Astrocyte (in vitro differentiated cells and primary cell): ENCODE results near the gene LLCFC1. TPM values are rescaled to one million over a fixed set of nuclear protein-coding genes. Genes with fewer than 3 reads are reported as not detected.

Experiments
- DNase-seq: peaks from one replicate; pipeline ENCODE4 v3.0.0-alpha.2; 2010; ENCODE audit warnings: low read depth
- FAIRE-seq: peaks from 2 replicates; lab custom pipeline; 2011; peaks lifted over from hg19 to GRCh38; lab: Jason Lieb, UNC
- H2AFZ ChIP-seq: 2 replicates; pipeline ENCODE4 v1.6.0; 2012; ENCODE audit warnings: low read depth, low read length, inconsistent platforms
- H3K27ac ChIP-seq: 2 replicates; pipeline ENCODE4 v1.5.1; 2011; ENCODE audit warnings: low read depth, low read length, inconsistent platforms
- H3K27me3 ChIP-seq: 2 replicates; pipeline ENCODE4 v1.6.0; 2011; ENCODE audit warnings: low read length, inconsistent platforms; ENCODE audit not compliant: insufficient read depth
- H3K36me3 ChIP-seq: 2 replicates; pipeline ENCODE4 v1.5.1; 2011; ENCODE audit warnings: low read length, inconsistent platforms; ENCODE audit not compliant: insufficient read depth
- H3K4me1 ChIP-seq: 2 replicates; pipeline ENCODE4 v1.5.1; 2011; ENCODE audit warnings: low read length, inconsistent platforms; ENCODE audit not compliant: insufficient read depth
- H3K4me2 ChIP-seq: 2 replicates; pipeline ENCODE4 v1.6.0; 2012; ENCODE audit warnings: low read length, inconsistent platforms
- H3K4me3 ChIP-seq: 2 replicates; pipeline ENCODE4 v1.5.1; 2011; ENCODE audit warnings: low read depth, mild to moderate bottlenecking, low read length, inconsistent platforms; ENCODE audit not compliant: insufficient read depth
- H3K79me2 ChIP-seq: 2 replicates; pipeline ENCODE4 v1.6.0; 2012; ENCODE audit warnings: mild to moderate bottlenecking, low read length, inconsistent platforms; ENCODE audit not compliant: insufficient read depth
- H3K9ac ChIP-seq: 2 replicates; pipeline ENCODE4 v1.6.0; 2012; ENCODE audit warnings: mild to moderate bottlenecking, low read length, inconsistent platforms
- H3K9me3 ChIP-seq: 2 replicates; pipeline ENCODE4 v1.5.1; 2012; ENCODE audit warnings: low read depth, mild to moderate bottlenecking, low read length, inconsistent platforms; ENCODE audit not compliant: insufficient read depth
- H4K20me1 ChIP-seq: 2 replicates; pipeline ENCODE4 v1.6.0; 2012; ENCODE audit warnings: low read length, inconsistent platforms; ENCODE audit not compliant: insufficient read depth
- H3K27ac Mint-ChIP-seq: one replicate; pipeline ENCODE4 v1.8.0; 2021; ENCODE audit warnings: mild to moderate bottlenecking, mixed read lengths; ENCODE audit not compliant: unreplicated experiment
- H3K27me3 Mint-ChIP-seq: one replicate; pipeline ENCODE4 v1.8.0; 2021; ENCODE audit warnings: low read depth, mixed read lengths; ENCODE audit not compliant: unreplicated experiment
- H3K36me3 Mint-ChIP-seq: one replicate; pipeline ENCODE4 v1.8.0; 2021; ENCODE audit warnings: low read depth, mixed read lengths; ENCODE audit not compliant: unreplicated experiment
- H3K4me1 Mint-ChIP-seq: one replicate; pipeline ENCODE4 v1.8.0; 2021; ENCODE audit warnings: low read depth, mixed read lengths; ENCODE audit not compliant: unreplicated experiment
- H3K4me3 Mint-ChIP-seq: one replicate; pipeline ENCODE4 v1.8.0; 2021; ENCODE audit warnings: mild to moderate bottlenecking, moderate library complexity, mixed read lengths; ENCODE audit not compliant: unreplicated experiment
- H3K9me3 Mint-ChIP-seq: one replicate; pipeline ENCODE4 v1.8.0; 2021; ENCODE audit warnings: mild to moderate bottlenecking, mixed read lengths; ENCODE audit not compliant: unreplicated experiment
- CTCF ChIP-seq: IDR thresholded peaks from 2 replicates; pipeline ENCODE4 v1.5.1; 2011; ENCODE audit warnings: low read depth, mild to moderate bottlenecking, inconsistent platforms, low read length, moderate library complexity; ENCODE audit not compliant: insufficient read depth
- EZH2 ChIP-seq: IDR thresholded peaks from 2 replicates; pipeline ENCODE4 v1.6.1; 2012; ENCODE audit warnings: mild to moderate bottlenecking, low read length, inconsistent platforms; ENCODE audit not compliant: insufficient read depth
- total RNA-seq: library from RNA; stranded (reverse); gene quantifications from 2 replicates; pipeline ENCODE4 v1.2.1, GENCODE V29; 2021

Gene LLCFC1
- total RNA-seq, 1 donor from 2014 or later, result not detected

GRCh38 chr7:142901426-142902259, 37.6 kb upstream of the LLCFC1 start:
- Mint-ChIP-seq H3K27me3 (peaks cover 25% of the 10 kb centered on the region), H3K4me1 (no peaks in the 10 kb centered on the region), H3K4me3 (no peak overlapping the region), H3K27ac (no peak overlapping the region), H3K9me3 (peaks cover 7% of the 10 kb centered on the region), H3K36me3 (peaks cover 4% of the 10 kb centered on the region)
- Histone ChIP-seq H3K27me3 (no peaks in the 10 kb centered on the region), H3K4me1 (no peaks in the 10 kb centered on the region), H3K36me3 (no peaks in the 10 kb centered on the region), H4K20me1 (no peaks in the 10 kb centered on the region), H3K9ac (no peak overlapping the region), H3K4me2 (no peak overlapping the region), H3K9me3 (peaks cover 4% of the 10 kb centered on the region), H3K4me3 (no peak overlapping the region), H3K27ac (no peak overlapping the region), H2AFZ (no peak overlapping the region), H3K79me2 (no peaks in the 10 kb centered on the region)
- FAIRE-seq (no peak), DNase-seq (no peak)
- TF ChIP-seq CTCF (no peak), EZH2 (no peak)

- H3K4me2 ChIP-seq, result no peak overlapping the region
- H3K27ac Mint-ChIP-seq, result no peak overlapping the region
- H3K9me3 ChIP-seq, result peaks cover 4% of the 10 kb centered on the region
- H3K4me3 ChIP-seq, result no peak overlapping the region
- no peaks in the 10 kb centered on the region for H4K20me1 ChIP-seq
- no peaks in the 10 kb centered on the region for H3K36me3 ChIP-seq
- no peaks in the 10 kb centered on the region for H3K27me3 ChIP-seq
- no peak overlapping the region for H3K9ac ChIP-seq
- no peak overlapping the region for H3K4me3 Mint-ChIP-seq
- FAIRE-seq, result no peak
- no peak overlapping the region for H3K27ac ChIP-seq
- TF ChIP-seq CTCF, result no peak
- TF ChIP-seq EZH2, result no peak
- H3K36me3 Mint-ChIP-seq, result peaks cover 4% of the 10 kb centered on the region
- peaks cover 15% of the 10 kb centered on the region for H3K27me3 Mint-ChIP-seq
- peaks cover 7% of the 10 kb centered on the region for H3K9me3 Mint-ChIP-seq
- no peak for DNase-seq
- H3K79me2 ChIP-seq, result no peaks in the 10 kb centered on the region
- H3K4me1 ChIP-seq, result no peaks in the 10 kb centered on the region
- no peak overlapping the region for H2AFZ ChIP-seq
- no peaks in the 10 kb centered on the region for H3K4me1 Mint-ChIP-seq
These were observed 35.2 kb upstream of the LLCFC1 start for GRCh38 chr7:142904128-142904527.

GRCh38 chr7:142905759-142906158, 33.5 kb upstream of the LLCFC1 start:
- no peak overlapping the region for H3K27ac Mint-ChIP-seq
- peaks cover 4% of the 10 kb centered on the region for H3K36me3 Mint-ChIP-seq
- Histone ChIP-seq H3K4me1 (no peaks in the 10 kb centered on the region), H3K27me3 (no peaks in the 10 kb centered on the region), H3K4me2 (no peak overlapping the region), H3K4me3 (no peak overlapping the region), H4K20me1 (no peaks in the 10 kb centered on the region), H2AFZ (no peak overlapping the region), H3K36me3 (no peaks in the 10 kb centered on the region), H3K9me3 (peaks cover 4% of the 10 kb centered on the region), H3K27ac (no peak overlapping the region), H3K79me2 (no peaks in the 10 kb centered on the region), H3K9ac (no peak overlapping the region)
- H3K4me1 Mint-ChIP-seq, result no peaks in the 10 kb centered on the region
- TF ChIP-seq EZH2 (no peak), CTCF (no peak)
- peaks cover 7% of the 10 kb centered on the region for H3K9me3 Mint-ChIP-seq
- FAIRE-seq (no peak), DNase-seq (no peak)
- H3K27me3 Mint-ChIP-seq, result peaks cover 15% of the 10 kb centered on the region
- H3K4me3 Mint-ChIP-seq, result no peak overlapping the region
